ENCODE measurements around the gene BLMH. TPM values are rescaled to one million over a fixed set of nuclear protein-coding genes. Genes with fewer than 3 reads are reported as not detected.

BLMH gene
- total RNA-seq, 1 donor from 2014 or later, result 98.8 TPM

GRCh38 chr17:30292286-30292858, 628 bp upstream of the BLMH start:
- H4K20me1 ChIP-seq (ENCODE audit: low read depth), result peaks cover 12% of the 10 kb centered on the region
- Mint-ChIP-seq H3K9me3 (no peaks in the 10 kb centered on the region), H3K27ac (no peak overlapping the region), H3K36me3 (peaks cover 8% of the 10 kb centered on the region), H3K27me3 (ENCODE audit: insufficient read depth, low read depth) (no peaks in the 10 kb centered on the region), H3K4me3 (no peak overlapping the region), H3K4me1 (peaks cover 11% of the 10 kb centered on the region)
- peak overlapping the region; percentile 97 for H2AFZ ChIP-seq (replicated peaks)
- peak overlapping the region; percentile 96 for H3K4me2 ChIP-seq
- H3K4me1 ChIP-seq, result peaks cover 10% of the 10 kb centered on the region
- DNase-seq (ENCODE audit: low spot score), result peak; percentile 78
- H3K79me2 ChIP-seq (ENCODE audit: low read depth), result peaks cover 21% of the 10 kb centered on the region
- peaks cover 28% of the 10 kb centered on the region for H3F3A ChIP-seq (ENCODE audit: low read depth)
- H3K36me3 ChIP-seq, result peaks cover 3% of the 10 kb centered on the region
- peak overlapping the region; percentile 99 for H3K4me3 ChIP-seq
- H3K27me3 ChIP-seq, result peaks cover 21% of the 10 kb centered on the region
- no peak overlapping the region for H3K9ac ChIP-seq
- H3K27ac ChIP-seq, result no peak overlapping the region
- H3K9me3 ChIP-seq (ENCODE audit: low read depth), result no peaks in the 10 kb centered on the region
- TF ChIP-seq EZH2phosphoT487 (IDR thresholded peaks at IDR 0.05), result no peak
- TF ChIP-seq EZH2 (IDR thresholded peaks at IDR 0.05), result no peak
- TF ChIP-seq CTCF (IDR thresholded peaks at IDR 0.05), result no peak

GRCh38 chr17:30290696-30291542, 825 bp downstream of the BLMH start:
- peak overlapping the region; percentile 99 for H3K4me3 ChIP-seq
- Mint-ChIP-seq H3K9me3 (no peaks in the 10 kb centered on the region), H3K27ac (peak overlapping the region; percentile 12), H3K27me3 (ENCODE audit: insufficient read depth, low read depth) (no peaks in the 10 kb centered on the region), H3K36me3 (peaks cover 8% of the 10 kb centered on the region), H3K4me3 (peak overlapping the region; percentile 97), H3K4me1 (peaks cover 11% of the 10 kb centered on the region)
- peaks cover 12% of the 10 kb centered on the region for H4K20me1 ChIP-seq (ENCODE audit: low read depth)
- H3K27ac ChIP-seq, result no peak overlapping the region
- peak overlapping the region; percentile 97 for H2AFZ ChIP-seq (replicated peaks)
- peak; percentile 79 for DNase-seq (ENCODE audit: low spot score)
- no peaks in the 10 kb centered on the region for H3K9me3 ChIP-seq (ENCODE audit: low read depth)
- H3F3A ChIP-seq (ENCODE audit: low read depth), result peaks cover 28% of the 10 kb centered on the region
- peak overlapping the region; percentile 96 for H3K4me2 ChIP-seq
- TF ChIP-seq EZH2phosphoT487 (IDR thresholded peaks at IDR 0.05) (no peak), EZH2 (IDR thresholded peaks at IDR 0.05) (peak; percentile 5), CTCF (IDR thresholded peaks at IDR 0.05) (no peak)
- peaks cover 10% of the 10 kb centered on the region for H3K4me1 ChIP-seq
- H3K36me3 ChIP-seq, result peaks cover 3% of the 10 kb centered on the region
- peaks cover 21% of the 10 kb centered on the region for H3K27me3 ChIP-seq
- H3K79me2 ChIP-seq (ENCODE audit: low read depth), result peaks cover 21% of the 10 kb centered on the region
- H3K9ac ChIP-seq, result no peak overlapping the region

GRCh38 chr17:30290077-30290476, 1.7 kb downstream of the BLMH start:
- peak overlapping the region; percentile 99 for H3K4me3 ChIP-seq
- peaks cover 21% of the 10 kb centered on the region for H3K79me2 ChIP-seq (ENCODE audit: low read depth)
- H3F3A ChIP-seq (ENCODE audit: low read depth), result peaks cover 28% of the 10 kb centered on the region
- H2AFZ ChIP-seq (replicated peaks), result no peak overlapping the region
- Mint-ChIP-seq H3K4me1 (peaks cover 11% of the 10 kb centered on the region), H3K4me3 (peak overlapping the region; percentile 97), H3K36me3 (peaks cover 10% of the 10 kb centered on the region), H3K9me3 (no peaks in the 10 kb centered on the region), H3K27me3 (ENCODE audit: insufficient read depth, low read depth) (no peaks in the 10 kb centered on the region), H3K27ac (no peak overlapping the region)
- H4K20me1 ChIP-seq (ENCODE audit: low read depth), result peaks cover 12% of the 10 kb centered on the region
- no peak overlapping the region for H3K27ac ChIP-seq
- TF ChIP-seq EZH2phosphoT487 (IDR thresholded peaks at IDR 0.05), result no peak
- no peak for TF ChIP-seq EZH2 (IDR thresholded peaks at IDR 0.05)
- no peak for TF ChIP-seq CTCF (IDR thresholded peaks at IDR 0.05)
- peaks cover 3% of the 10 kb centered on the region for H3K36me3 ChIP-seq
- peaks cover 10% of the 10 kb centered on the region for H3K4me1 ChIP-seq
- H3K9ac ChIP-seq, result no peak overlapping the region
- H3K4me2 ChIP-seq, result peak overlapping the region; percentile 96
- DNase-seq (ENCODE audit: low spot score), result no peak
- H3K27me3 ChIP-seq, result peaks cover 21% of the 10 kb centered on the region
- H3K9me3 ChIP-seq (ENCODE audit: low read depth), result no peaks in the 10 kb centered on the region
